Stimulated activated CD8-positive, alpha-beta memory T cell treated with anti-CD3 and anti-CD28 coated beads, Interleukin-2, amount 100 ng/mL, for 1 hour (primary cell): ENCODE measurements around the gene MGAT5B.

Experiments used
- DNase-seq, 2 donors: peaks; one replicate each; pipeline ENCODE4 v3.0.0-alpha.2; 2020; ENCODE audit warnings: low read depth in 2 of 2

MGAT5B gene

GRCh38 chr17:76880268-76880667, 12.1 kb downstream of the MGAT5B start:
- DNase-seq: no peak

DNA sequence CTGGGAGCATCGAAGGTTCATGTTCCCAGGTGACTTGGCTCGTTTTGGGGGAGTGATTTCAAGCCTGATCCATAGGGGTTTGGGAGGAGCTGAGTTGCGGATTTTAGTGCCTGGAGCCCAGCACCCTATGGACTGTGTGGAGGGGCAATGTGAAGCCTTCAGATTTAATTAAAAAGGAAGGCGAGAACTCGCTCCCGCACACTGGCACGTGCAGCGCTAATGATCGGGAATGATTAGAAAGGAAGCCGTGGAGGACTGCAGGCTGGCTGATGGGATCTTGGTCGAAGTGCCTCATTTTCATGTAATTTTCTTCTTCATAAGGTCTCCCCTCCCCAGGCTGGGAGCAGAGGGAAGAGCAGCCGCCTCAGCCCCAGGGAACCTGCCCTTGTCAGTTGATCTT, 12.8 kb downstream of the MGAT5B start:
- no peak for DNase-seq

- no peak for DNase-seq
Measured at GRCh38 chr17:76881408-76881807, 13.2 kb downstream of the MGAT5B start.

- no peak for DNase-seq
Measured at GRCh38 chr17:76881966-76882365, 13.8 kb downstream of the MGAT5B start.

GRCh38 chr17:76883744-76884525, 15.7 kb downstream of the MGAT5B start:
- no peak for DNase-seq

- no peak for DNase-seq
Measured at GRCh38 chr17:76884995-76885893, 17.0 kb downstream of the MGAT5B start.

GRCh38 chr17:76885894-76886290, 17.7 kb downstream of the MGAT5B start:
- no peak for DNase-seq

GRCh38 chr17:76886395-76886794, 18.2 kb downstream of the MGAT5B start:
- no peak for DNase-seq

DNA sequence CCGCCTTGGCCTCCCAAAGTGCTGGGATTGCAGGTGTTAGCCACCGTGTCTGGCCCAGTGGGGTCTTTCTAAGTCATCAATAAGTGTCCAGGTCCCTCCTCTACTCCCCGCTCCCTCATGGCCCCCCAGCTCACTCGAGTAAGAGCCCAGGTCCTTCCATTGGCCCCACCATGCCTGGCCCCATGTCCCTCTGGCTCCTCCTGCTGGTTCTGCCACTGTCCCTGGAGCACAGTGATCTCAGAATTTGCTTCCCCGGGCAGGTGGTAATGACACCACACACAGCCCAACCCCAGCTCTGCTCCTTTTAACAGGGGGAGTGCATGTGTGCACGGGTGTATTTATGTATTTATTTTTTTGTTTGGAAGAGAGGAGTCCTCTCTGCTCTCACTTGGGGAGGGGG, 19.6 kb downstream of the MGAT5B start:
- DNase-seq: no peak

DNA sequence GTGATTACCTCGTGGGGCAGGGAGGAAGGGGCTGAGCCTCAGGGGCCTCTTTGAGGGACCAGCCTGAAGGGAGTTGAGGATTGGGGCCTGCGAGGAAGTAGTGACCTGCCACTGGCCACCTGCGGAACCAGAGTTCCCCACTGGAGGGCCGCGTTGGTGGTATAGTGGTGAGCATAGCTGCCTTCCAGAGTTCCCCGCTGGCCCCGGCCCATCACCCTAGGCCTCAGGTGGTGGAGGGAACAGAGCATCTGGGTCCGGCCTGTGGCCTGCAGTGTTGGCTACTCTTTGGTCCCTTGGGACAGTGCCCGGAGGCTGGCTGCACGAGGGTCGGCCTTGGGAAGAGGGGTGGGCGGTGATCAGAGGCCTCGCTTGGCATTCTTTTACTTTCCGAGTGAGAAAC, 20.5 kb downstream of the MGAT5B start:
- DNase-seq: no peak

- DNase-seq: no peak
Measured at GRCh38 chr17:76889323-76889722, 21.1 kb downstream of the MGAT5B start.

DNA sequence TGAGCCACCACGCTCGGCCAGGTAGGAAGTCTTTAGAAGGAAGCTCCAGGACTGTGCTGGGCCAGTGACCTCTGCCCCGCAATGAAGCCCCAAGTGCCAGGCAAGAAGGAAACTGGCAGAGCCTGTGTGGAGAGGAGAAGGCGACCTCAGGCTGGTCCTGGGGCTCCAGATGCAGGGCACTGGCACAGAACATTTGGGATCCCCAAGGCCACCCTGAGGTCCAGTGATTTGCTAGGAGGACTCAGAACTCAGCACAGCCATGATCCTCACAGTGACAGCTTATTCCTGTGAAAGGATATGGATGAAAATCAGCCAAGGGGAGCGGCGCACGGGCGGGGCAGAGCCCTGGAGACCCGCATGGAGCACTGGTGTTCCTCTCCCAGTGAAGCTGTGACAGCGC, 24.1 kb downstream of the MGAT5B start:
- no peak for DNase-seq

GRCh38 chr17:76893623-76894334, 25.6 kb downstream of the MGAT5B start:
- no peak for DNase-seq

GRCh38 chr17:76894842-76895241, 26.6 kb downstream of the MGAT5B start:
- no peak for DNase-seq

DNA sequence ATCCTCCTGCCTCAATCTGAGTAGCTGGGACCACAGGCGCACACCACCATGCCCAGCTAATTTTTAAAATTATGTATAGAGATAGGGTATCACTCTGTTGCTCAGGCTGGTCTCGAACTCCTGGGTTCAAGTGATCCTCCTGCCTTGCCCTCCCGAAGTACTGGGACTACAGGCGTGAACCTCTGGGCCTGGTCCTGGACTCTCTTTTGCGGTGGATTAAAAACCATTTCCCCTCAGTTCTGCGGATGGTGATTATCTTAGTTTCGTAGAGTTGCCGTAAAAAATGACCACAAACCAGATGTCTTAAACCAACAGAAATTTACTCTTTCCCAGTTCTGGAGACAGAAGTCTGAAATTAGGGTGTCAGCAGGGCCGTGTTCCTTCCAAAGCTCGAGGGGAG, 28.8 kb downstream of the MGAT5B start:
- no peak for DNase-seq

DNA sequence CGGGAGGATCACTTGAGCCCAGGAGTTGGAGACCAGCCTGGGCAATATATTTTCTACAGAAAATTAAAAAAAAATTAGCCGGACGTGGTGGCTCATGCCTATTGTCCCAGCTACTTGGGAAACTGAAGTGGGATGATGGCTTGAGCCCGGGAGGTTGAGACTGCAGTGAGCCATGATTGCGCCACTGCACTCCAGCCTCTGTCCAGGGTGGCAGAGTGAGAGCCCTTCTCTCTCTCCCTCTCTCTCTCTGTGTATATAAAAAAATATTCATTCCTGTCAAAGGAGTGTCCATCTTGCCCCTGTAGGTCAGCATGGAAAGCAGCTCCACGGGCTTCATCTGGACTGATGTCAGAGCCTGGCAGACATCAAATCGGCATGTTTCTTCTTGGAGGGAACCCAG, 31.2 kb downstream of the MGAT5B start:
- no peak for DNase-seq

- DNase-seq: no peak
Measured at GRCh38 chr17:76900723-76901122, 32.5 kb downstream of the MGAT5B start.

GRCh38 chr17:76901542-76902197, 33.5 kb downstream of the MGAT5B start:
- no peak for DNase-seq

DNA sequence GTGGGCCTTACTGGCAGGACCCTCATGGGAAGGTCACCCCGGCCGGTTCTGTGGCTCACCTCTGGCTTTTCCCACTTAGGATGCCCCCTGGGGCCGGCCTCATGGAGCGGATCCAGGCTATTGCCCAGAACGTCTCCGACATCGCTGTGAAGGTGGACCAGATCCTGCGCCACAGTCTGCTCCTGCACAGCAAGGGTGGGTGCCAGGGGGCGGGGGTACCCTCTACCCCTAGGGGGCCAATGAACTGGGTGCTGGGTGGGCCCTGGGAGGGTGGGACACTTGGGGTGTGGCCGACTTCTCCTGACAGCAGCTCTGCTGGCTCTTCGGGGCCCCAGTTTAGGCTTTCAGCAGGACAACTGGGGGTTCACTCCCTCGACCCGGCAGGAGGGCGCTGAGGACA, 34.3 kb downstream of the MGAT5B start:
- DNase-seq: no peak

GRCh38 chr17:76903631-76904030, 35.4 kb downstream of the MGAT5B start:
- no peak for DNase-seq

- no peak for DNase-seq
Measured at GRCh38 chr17:76904116-76904515, 35.9 kb downstream of the MGAT5B start.

GRCh38 chr17:76905036-76905435, 36.8 kb downstream of the MGAT5B start:
- DNase-seq: no peak
